Breast epithelium (tissue), 4 donors: Measurements from ENCODE around the gene GNG14. TPM values are rescaled to one million over a fixed set of nuclear protein-coding genes. Genes with fewer than 3 reads are reported as not detected.

ENCODE experiments used
- DNase-seq, 2 donors: peaks; one replicate each; pipeline ENCODE4 v3.0.0-alpha.2; 2019; ENCODE audit warnings: low spot score in 2 of 2
- H3K27ac ChIP-seq, 2 donors: fragments of 200-600 bp; sonication (generic) in 1 of 2; one replicate each; pipeline ENCODE4 v1.5.1; 2016 to 2019; ENCODE audit warnings: mild to moderate bottlenecking in 1 of 2
- H3K27me3 ChIP-seq, 2 donors: fragments of 200-600 bp; sonication (generic) in 1 of 2; one replicate each; pipeline versions ENCODE4 v1.5.1 to v1.6.0; 2017 to 2019; ENCODE audit warnings: control low read depth in 1 of 2, mild to moderate bottlenecking in 1 of 2
- H3K36me3 ChIP-seq: fragments of 200-600 bp; one replicate; pipeline ENCODE4 v1.5.1; 2019
- H3K4me1 ChIP-seq, 2 donors: fragments of 200-600 bp; sonication (generic); one replicate each; pipeline ENCODE4 v1.5.1; 2016 to 2019; ENCODE audit warnings: control low read depth in 1 of 2
- H3K4me3 ChIP-seq, 3 donors: fragments of 200-600 bp; sonication (generic); 1 replicate in 2 of 3; 2 replicates in 1 of 3; pipeline ENCODE4 v1.5.1; 2016 to 2019; ENCODE audit warnings: mild to moderate bottlenecking in 3 of 3, moderate library complexity in 2 of 3
- H3K9me3 ChIP-seq, 2 donors: fragments of 200-600 bp; sonication (generic) in 1 of 2; one replicate each; pipeline ENCODE4 v1.5.1; 2016 to 2019; ENCODE audit warnings: control low read depth in 1 of 2
- POLR2A ChIP-seq: fragments of 450-650 bp; IDR thresholded peaks from one replicate; pipeline ENCODE4 v1.6.1; 2016; ENCODE audit warnings: antibody characterized with exemption, mild to moderate bottlenecking, moderate library complexity
- POLR2AphosphoS5 ChIP-seq, 3 donors: sonication (generic); formaldehyde crosslinking; IDR thresholded peaks; one replicate each; pipeline ENCODE4 v1.6.1; 2017; ENCODE audit warnings: antibody characterized with exemption in 3 of 3
- intact Hi-C: fragments of 100-400 bp; cut with DNase I; formaldehyde crosslinking; loops from one replicate; pipeline ENCODE4 v1.15.1; 2023; ENCODE audit warnings: low total_unique reads
- total RNA-seq, 3 donors: library from RNA; depleted of rRNA; stranded (reverse); fragments of >200 nt; gene quantifications; one replicate each; pipeline ENCODE4 v1.1.0, GENCODE V29; 2016
- TF ChIP-seq, protein P1 (sequence below), 3 donors: fragments of 450-650 bp; IDR thresholded peaks; one replicate each; pipeline ENCODE4 v1.5.1; 2016 to 2017; ENCODE audit warnings: antibody characterized with exemption in 3 of 3, mild to moderate bottlenecking in 3 of 3, moderate library complexity in 3 of 3

The GNG14 gene
- not detected for total RNA-seq

GRCh38 chr19:12687496-12688196 is at the start of gene GNG14:
GNG14 (plus strand) TSS chr19:12687998; CDS start chr19:12688049, 51 bp downstream.
- H3K36me3 ChIP-seq: no peaks in the 10 kb centered on the region
- DNase-seq: no peak
- no peaks in the 10 kb centered on the region for H3K27me3 ChIP-seq
- H3K27ac ChIP-seq: no peak within 1 kb of the TSS
- H3K4me1 ChIP-seq: no peaks in the 10 kb centered on the region
- TF ChIP-seq POLR2AphosphoS5 (IDR thresholded peaks at IDR 0.05) (no peak), POLR2A (no peak)
- TF ChIP-seq, protein P1, sequence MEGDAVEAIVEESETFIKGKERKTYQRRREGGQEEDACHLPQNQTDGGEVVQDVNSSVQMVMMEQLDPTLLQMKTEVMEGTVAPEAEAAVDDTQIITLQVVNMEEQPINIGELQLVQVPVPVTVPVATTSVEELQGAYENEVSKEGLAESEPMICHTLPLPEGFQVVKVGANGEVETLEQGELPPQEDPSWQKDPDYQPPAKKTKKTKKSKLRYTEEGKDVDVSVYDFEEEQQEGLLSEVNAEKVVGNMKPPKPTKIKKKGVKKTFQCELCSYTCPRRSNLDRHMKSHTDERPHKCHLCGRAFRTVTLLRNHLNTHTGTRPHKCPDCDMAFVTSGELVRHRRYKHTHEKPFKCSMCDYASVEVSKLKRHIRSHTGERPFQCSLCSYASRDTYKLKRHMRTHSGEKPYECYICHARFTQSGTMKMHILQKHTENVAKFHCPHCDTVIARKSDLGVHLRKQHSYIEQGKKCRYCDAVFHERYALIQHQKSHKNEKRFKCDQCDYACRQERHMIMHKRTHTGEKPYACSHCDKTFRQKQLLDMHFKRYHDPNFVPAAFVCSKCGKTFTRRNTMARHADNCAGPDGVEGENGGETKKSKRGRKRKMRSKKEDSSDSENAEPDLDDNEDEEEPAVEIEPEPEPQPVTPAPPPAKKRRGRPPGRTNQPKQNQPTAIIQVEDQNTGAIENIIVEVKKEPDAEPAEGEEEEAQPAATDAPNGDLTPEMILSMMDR (IDR thresholded peaks at IDR 0.05): no peak
- H3K4me3 ChIP-seq: no peak within 1 kb of the TSS
- intact Hi-C loops: no loop called here
- H3K9me3 ChIP-seq: no peaks in the 10 kb centered on the region

GRCh38 chr19:12638611-12639182 is 49.1 kb upstream of the GNG14 start:
- Histone ChIP-seq H3K27me3 (no peaks in the 10 kb centered on the region), H3K4me3 (no peak overlapping the region), H3K9me3 (no peaks in the 10 kb centered on the region), H3K4me1 (no peaks in the 10 kb centered on the region), H3K36me3 (no peaks in the 10 kb centered on the region), H3K27ac (no peak overlapping the region)
- intact Hi-C loops: no loop called here
- TF ChIP-seq POLR2AphosphoS5 (IDR thresholded peaks at IDR 0.05): no peak
- TF ChIP-seq POLR2A: no peak
- TF ChIP-seq, protein P1 (IDR thresholded peaks at IDR 0.05): no peak
- no peak for DNase-seq

DNA sequence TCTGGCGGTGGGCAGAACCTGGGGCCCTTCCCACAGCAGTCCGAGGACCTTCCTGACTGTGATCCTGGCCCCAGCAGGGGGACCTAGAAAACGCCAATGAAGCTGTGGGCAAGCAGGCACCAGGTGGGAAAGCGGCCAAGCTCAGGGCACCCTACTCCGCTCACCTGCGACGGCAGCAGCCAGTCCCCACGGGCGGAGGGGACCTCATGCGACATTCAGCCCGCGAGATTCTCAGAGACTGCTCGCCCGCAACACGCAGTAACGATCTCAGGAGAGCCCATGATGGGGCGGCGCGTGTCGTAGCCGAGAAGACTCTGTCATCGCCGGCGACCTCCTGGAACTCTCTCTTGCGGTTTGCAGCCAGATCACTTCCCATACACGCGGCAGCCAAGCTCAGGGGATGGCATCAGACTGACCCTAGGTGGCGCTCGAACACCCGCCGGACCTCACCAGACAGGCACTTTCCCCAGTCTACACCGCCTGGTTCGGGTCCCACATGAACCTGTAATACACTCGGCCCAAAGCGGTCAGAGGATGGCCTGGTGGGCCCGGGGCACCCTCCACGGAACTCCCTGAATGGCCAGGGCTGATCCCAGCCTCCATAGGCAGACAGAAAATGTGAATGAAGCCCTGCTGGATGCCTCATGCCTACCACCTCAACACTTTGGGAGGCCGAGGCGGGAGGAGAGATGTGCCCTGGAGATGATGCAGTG is 47.7 kb upstream of the GNG14 start:
- intact Hi-C loops: loop anchor here (5.0 kb wide), 1 partner anchor 873 kb away; the partner anchor contains the start of gene ZNF441
- TF ChIP-seq POLR2AphosphoS5 (IDR thresholded peaks at IDR 0.05) (peak in 1 of 3 donors; percentile 17), POLR2A (no peak)
- TF ChIP-seq, protein P1 (IDR thresholded peaks at IDR 0.05): peak; percentile 27 to 66 (median 55)
- peak overlapping the region in 1 of 2 donors; percentile 7 for H3K27ac ChIP-seq
- peak; percentile 64 to 80 for DNase-seq
- H3K36me3 ChIP-seq: no peaks in the 10 kb centered on the region
- H3K4me3 ChIP-seq: peak overlapping the region in 2 of 3 donors; percentile 24 to 62
- no peaks in the 10 kb centered on the region for H3K27me3 ChIP-seq
- no peaks in the 10 kb centered on the region for H3K9me3 ChIP-seq
- H3K4me1 ChIP-seq: no peaks in the 10 kb centered on the region

DNA sequence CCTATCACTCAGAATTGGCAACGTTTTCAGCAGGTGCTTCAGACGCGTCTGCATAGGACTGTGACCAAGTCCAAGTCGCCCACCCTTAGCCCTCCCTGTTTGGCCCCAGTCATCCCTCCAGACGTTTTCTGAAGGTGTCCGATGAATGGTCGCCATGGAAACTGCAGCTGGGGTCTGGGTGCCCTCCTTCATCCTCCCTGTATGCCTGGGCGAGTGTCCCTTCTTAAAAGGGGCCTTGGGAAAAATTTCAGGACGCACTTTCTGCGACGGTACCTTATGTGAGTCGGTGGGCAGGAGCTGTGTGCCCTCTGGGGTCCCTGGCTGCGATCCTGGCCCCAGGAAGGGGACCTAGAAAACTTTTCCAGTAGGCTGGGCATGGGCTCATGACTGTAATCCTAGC is 46.3 kb upstream of the GNG14 start:
- DNase-seq: no peak

More for the DNA sequence above, 46.3 kb upstream of the GNG14 start:
- Histone ChIP-seq H3K36me3 (no peaks in the 10 kb centered on the region), H3K4me3 (no peak overlapping the region), H3K27ac (no peak overlapping the region), H3K9me3 (no peaks in the 10 kb centered on the region), H3K27me3 (no peaks in the 10 kb centered on the region), H3K4me1 (no peaks in the 10 kb centered on the region)
- intact Hi-C loops: loop anchor here (5.0 kb wide), 1 partner anchor 874 kb away; the partner anchor contains the start of gene ZNF441
- TF ChIP-seq POLR2A (no peak), POLR2AphosphoS5 (IDR thresholded peaks at IDR 0.05) (no peak)
- TF ChIP-seq, protein P1 (IDR thresholded peaks at IDR 0.05): no peak
